Esophagus (tissue), 2 donors: ENCODE data around the gene THSD4. TPM values are rescaled to one million over a fixed set of nuclear protein-coding genes. Genes with fewer than 3 reads are reported as not detected.

Experiments
- H3K27ac ChIP-seq, 2 donors: one replicate each; pipeline ENCODE4 v1.5.1; 2013; ENCODE audit warnings: low read depth in 2 of 2, mild to moderate bottlenecking in 2 of 2, inconsistent platforms in 1 of 2, low read length in 1 of 2, moderate library complexity in 1 of 2
- H3K27me3 ChIP-seq, 2 donors: one replicate each; pipeline ENCODE4 v1.6.1; 2013; ENCODE audit warnings: low read length in 2 of 2, control low read depth in 1 of 2, mild to moderate bottlenecking in 1 of 2; ENCODE audit not compliant: insufficient read depth in 2 of 2, control insufficient read depth in 1 of 2
- H3K36me3 ChIP-seq, 2 donors: one replicate each; pipeline ENCODE4 v1.6.1; 2013; ENCODE audit warnings: low read length in 1 of 2; ENCODE audit not compliant: control insufficient read depth in 2 of 2, insufficient read depth in 2 of 2
- H3K4me1 ChIP-seq, 2 donors: one replicate each; pipeline ENCODE4 v1.6.1; 2013; ENCODE audit warnings: low read length in 1 of 2; ENCODE audit not compliant: control insufficient read depth in 2 of 2, insufficient read depth in 2 of 2
- H3K4me3 ChIP-seq, 2 donors: one replicate each; pipeline ENCODE4 v1.5.1; 2013; ENCODE audit warnings: low read length in 2 of 2, mild to moderate bottlenecking in 2 of 2, low read depth in 1 of 2, moderate library complexity in 1 of 2
- H3K9me3 ChIP-seq, 2 donors: one replicate each; pipeline ENCODE4 v1.6.1; 2013; ENCODE audit warnings: mild to moderate bottlenecking in 2 of 2, low read depth in 1 of 2, low read length in 1 of 2, moderate library complexity in 1 of 2; ENCODE audit not compliant: control insufficient read depth in 2 of 2, insufficient read depth in 1 of 2
- WGBS, 2 donors: extraction: QIAGEN DNeasy Blood & Tissue Kit; methylation state at CpG; one replicate each; pipeline ENCODE4 v1.1.7; 2013; 5-methylcytosine and 5-hydroxymethylcytosine counted together
- polyA plus RNA-seq, 2 donors: library from polyadenylated mRNA; stranded (reverse); fragments of 200-250 nt; gene quantifications; one replicate each; pipeline ENCODE4 v1.2.3, GENCODE V29; 2013
- donor health status: healthy with polysubstance abuse.
- donor health status: Bipolar disorder and iron deficiency.

THSD4 gene
- polyA plus RNA-seq, 2 donors: 34.1 to 49.7 TPM

- WGBS, 2 donors: 66 to 73% methylated on average over 3 of the region's 3 CpGs
Measured at GRCh38 chr15:71109905-71110304, 5.4 kb upstream of the THSD4 start.

DNA sequence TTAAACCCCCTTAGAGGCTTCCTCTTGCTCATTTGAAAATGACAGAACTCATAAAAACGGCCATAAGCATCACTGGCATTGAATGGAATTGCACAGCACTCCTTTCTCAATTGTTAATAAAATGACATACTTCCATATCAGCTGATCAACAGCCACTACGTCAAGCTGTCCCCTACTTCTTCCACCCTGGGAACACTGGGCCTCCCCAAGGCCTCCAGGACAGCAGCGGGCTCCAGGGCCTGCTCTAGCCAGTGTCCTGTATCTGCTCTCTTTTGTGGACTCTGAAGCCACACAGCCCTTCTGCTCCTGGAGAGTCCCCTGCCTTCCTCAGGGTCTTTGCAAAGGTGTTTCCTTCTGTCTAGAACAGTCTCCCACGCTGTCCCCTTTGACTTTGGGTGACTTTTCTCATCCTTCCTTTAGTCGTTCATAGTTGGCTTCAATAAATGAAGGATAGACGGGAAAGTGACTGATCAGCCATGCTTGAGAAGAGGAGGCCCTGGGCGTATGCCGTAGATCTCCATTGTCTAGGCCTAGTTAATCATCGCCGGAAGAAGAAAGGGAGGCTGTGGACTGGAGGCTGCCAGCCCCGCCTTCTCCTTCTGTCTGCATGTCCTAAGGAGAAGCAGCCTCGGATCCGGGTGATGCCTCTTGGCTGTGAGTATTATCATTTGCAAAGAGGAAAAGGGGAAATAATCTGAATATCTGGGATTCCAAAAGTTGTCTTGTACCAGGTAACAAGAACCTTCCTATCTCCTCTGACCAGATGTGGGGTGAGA lies 4.7 kb upstream of the THSD4 start:
- H3K27ac ChIP-seq: no peak overlapping the region

More at GRCh38 chr15:71109905-71110304, 5.4 kb upstream of the THSD4 start:
- Histone ChIP-seq H3K4me1 (peaks cover 0 to 3% of the 10 kb centered on the region in 2 donors), H3K27ac (no peak overlapping the region), H3K9me3 (no peaks in the 10 kb centered on the region), H3K36me3 (no peaks in the 10 kb centered on the region), H3K4me3 (no peak overlapping the region), H3K27me3 (no peaks in the 10 kb centered on the region)

GRCh38 chr15:71111181-71111565 lies 4.1 kb upstream of the THSD4 start:
- H3K9me3 ChIP-seq: no peaks in the 10 kb centered on the region
- peaks cover 0 to 4% of the 10 kb centered on the region in 2 donors for H3K4me1 ChIP-seq
- no peaks in the 10 kb centered on the region for H3K36me3 ChIP-seq
- no peaks in the 10 kb centered on the region for H3K27me3 ChIP-seq
- WGBS, 2 donors: 87 to 93% methylated on average over 1 of the region's 1 CpG
- H3K4me3 ChIP-seq: no peak overlapping the region
- no peak overlapping the region for H3K27ac ChIP-seq

More for the DNA sequence above, 4.7 kb upstream of the THSD4 start:
- Histone ChIP-seq H3K27me3 (no peaks in the 10 kb centered on the region), H3K4me1 (peaks cover 0 to 4% of the 10 kb centered on the region in 2 donors), H3K4me3 (no peak overlapping the region), H3K9me3 (no peaks in the 10 kb centered on the region), H3K36me3 (no peaks in the 10 kb centered on the region)
- WGBS, 2 donors: 88 to 93% methylated on average over 13 of the region's 13 CpGs

- Histone ChIP-seq H3K27me3 (no peaks in the 10 kb centered on the region), H3K36me3 (no peaks in the 10 kb centered on the region), H3K4me1 (peaks cover 0 to 4% of the 10 kb centered on the region in 2 donors), H3K27ac (no peak overlapping the region), H3K4me3 (no peak overlapping the region), H3K9me3 (no peaks in the 10 kb centered on the region)
- WGBS, 2 donors: 54 to 59% methylated on average over 4 of the region's 4 CpGs
Measured at GRCh38 chr15:71111950-71112349, 3.3 kb upstream of the THSD4 start.

DNA sequence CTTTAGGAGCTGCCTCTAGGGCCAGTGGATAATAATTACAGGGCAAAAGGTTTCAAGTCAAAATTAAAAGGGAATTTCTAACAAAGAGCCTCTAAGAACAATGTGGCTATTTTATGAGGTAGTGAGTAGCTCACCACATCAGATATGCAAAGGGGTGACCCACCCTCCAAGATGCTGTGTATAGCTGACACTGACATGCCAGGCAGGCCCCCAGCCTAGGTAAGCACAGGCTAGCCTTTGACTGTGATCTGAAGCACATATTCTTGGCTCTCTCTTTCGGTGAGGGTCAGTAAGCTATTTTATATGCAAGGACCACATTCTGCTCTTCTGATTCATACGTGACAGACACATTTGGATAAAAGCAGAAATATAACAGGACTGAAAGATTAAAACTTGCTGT lies 2.8 kb upstream of the THSD4 start:
- Histone ChIP-seq H3K9me3 (no peaks in the 10 kb centered on the region), H3K27me3 (no peaks in the 10 kb centered on the region), H3K27ac (no peak overlapping the region), H3K4me1 (peaks cover 0 to 4% of the 10 kb centered on the region in 2 donors), H3K36me3 (no peaks in the 10 kb centered on the region), H3K4me3 (no peak overlapping the region)
- 88 to 92% methylated on average over 2 of the region's 2 CpGs for WGBS, 2 donors

DNA sequence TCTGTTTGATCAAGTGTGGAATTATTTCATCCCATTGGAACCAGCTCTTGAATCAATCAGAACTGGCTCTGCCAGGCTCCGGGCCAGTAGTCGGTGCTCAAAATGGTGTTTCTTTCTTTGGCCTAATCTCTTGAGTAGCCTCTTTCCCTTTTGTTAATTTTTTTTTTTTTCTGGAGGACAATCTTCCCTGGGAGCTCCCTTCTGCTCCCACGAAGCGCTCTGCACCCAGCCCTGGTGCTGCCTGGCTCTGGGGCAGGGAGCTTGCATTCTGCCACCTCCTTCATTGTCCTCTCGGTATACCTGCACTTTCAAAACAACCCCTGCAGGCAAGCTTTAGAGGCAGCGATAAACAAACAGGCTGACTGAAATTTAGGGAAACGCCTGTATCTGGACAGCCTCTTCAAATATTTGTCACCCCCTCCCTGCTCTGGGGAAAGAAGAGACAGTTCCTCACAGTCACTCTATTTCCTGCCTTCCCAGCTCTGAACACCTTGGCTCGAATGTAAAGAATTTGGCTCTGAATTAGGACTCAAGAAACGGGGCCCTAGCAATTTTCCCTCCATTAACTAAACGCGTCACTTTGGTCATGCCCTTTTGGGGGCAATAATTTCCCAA lies 1.1 kb upstream of the THSD4 start:
- 53 to 67% methylated on average over 11 of the region's 11 CpGs for WGBS, 2 donors
- Histone ChIP-seq H3K9me3 (no peaks in the 10 kb centered on the region), H3K27me3 (no peaks in the 10 kb centered on the region), H3K27ac (no peak overlapping the region), H3K4me3 (no peak overlapping the region), H3K36me3 (no peaks in the 10 kb centered on the region), H3K4me1 (peaks cover 0 to 6% of the 10 kb centered on the region in 2 donors)

- 1 to 2% methylated on average over 56 to 93 of the region's 93 CpGs for WGBS, 2 donors
- H3K9me3 ChIP-seq: peaks cover 0 to 2% of the 10 kb centered on the region in 2 donors
- peak overlapping the region; percentile 74 to 79 for H3K27ac ChIP-seq
- H3K4me1 ChIP-seq: peaks cover 5 to 6% of the 10 kb centered on the region in 2 donors
- H3K27me3 ChIP-seq: no peaks in the 10 kb centered on the region
- H3K36me3 ChIP-seq: no peaks in the 10 kb centered on the region
- H3K4me3 ChIP-seq: peak overlapping the region; percentile 58 to 75
Measured at GRCh38 chr15:71115567-71116351, 488 bp downstream of the THSD4 start.

GRCh38 chr15:71116366-71116765 lies 1.1 kb downstream of the THSD4 start:
- Histone ChIP-seq H3K36me3 (no peaks in the 10 kb centered on the region), H3K4me3 (peak overlapping the region; percentile 58 to 75), H3K9me3 (peaks cover 0 to 2% of the 10 kb centered on the region in 2 donors), H3K27ac (no peak overlapping the region), H3K4me1 (peaks cover 5 to 6% of the 10 kb centered on the region in 2 donors), H3K27me3 (no peaks in the 10 kb centered on the region)
- WGBS, 2 donors: 19 to 27% methylated on average over 13 of the region's 13 CpGs

DNA sequence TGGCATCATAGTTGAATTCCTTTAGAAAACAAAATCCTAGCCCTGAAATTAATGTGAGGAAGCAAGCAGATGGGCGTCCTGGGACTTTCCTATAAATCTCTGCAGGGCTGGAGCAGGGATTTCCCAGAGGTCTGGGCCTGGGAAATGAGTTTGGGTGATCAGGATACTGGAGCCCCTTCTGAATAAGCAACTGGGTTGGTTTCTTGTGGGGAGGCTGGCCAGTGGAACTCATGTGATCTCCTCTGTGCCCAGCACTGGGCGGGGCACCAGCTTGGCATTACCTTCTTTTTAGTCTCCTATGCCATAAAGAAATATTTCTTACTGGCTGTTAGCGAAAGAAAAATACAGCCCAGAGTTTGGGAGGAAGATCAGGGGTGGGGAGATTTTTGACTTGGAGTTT lies 1.7 kb downstream of the THSD4 start:
- H3K4me1 ChIP-seq: peaks cover 5 to 6% of the 10 kb centered on the region in 2 donors
- H3K4me3 ChIP-seq: peak overlapping the region in 1 of 2 donors; percentile 75

More for the DNA sequence above, 1.7 kb downstream of the THSD4 start:
- Histone ChIP-seq H3K36me3 (no peaks in the 10 kb centered on the region), H3K27me3 (no peaks in the 10 kb centered on the region), H3K9me3 (peaks cover 0 to 2% of the 10 kb centered on the region in 2 donors), H3K27ac (no peak overlapping the region)
- WGBS, 2 donors: 46 to 59% methylated on average over 3 of the region's 3 CpGs
